Cardiac muscle cell (in vitro differentiated cells and primary cell): Measurements from ENCODE around the gene UBL3. TPM values are rescaled to one million over a fixed set of nuclear protein-coding genes. Genes with fewer than 3 reads are reported as not detected.

Experiments
- DNase-seq, 2 donors: peaks; one replicate each; pipeline versions ENCODE4 v3.0.0 to v3.0.0-alpha.2; 2010 to 2017; ENCODE audit warnings: low read depth in 1 of 2, low spot score in 1 of 2
- H3K27ac ChIP-seq: fragments of 200-600 bp; sonication (generic); 2 replicates; pipeline ENCODE4 v1.5.1; 2016
- H3K27me3 ChIP-seq: fragments of 200-600 bp; sonication (generic); 2 replicates; pipeline ENCODE4 v1.6.0; 2016; ENCODE audit warnings: control low read depth
- H3K36me3 ChIP-seq: fragments of 200-600 bp; sonication (generic); 2 replicates; pipeline ENCODE4 v1.5.1; 2016; ENCODE audit warnings: control low read depth
- H3K4me1 ChIP-seq: fragments of 200-600 bp; sonication (generic); 2 replicates; pipeline ENCODE4 v1.8.1; 2017; ENCODE audit warnings: low read depth, mild to moderate bottlenecking, mixed run types
- H3K4me3 ChIP-seq: fragments of 200-600 bp; sonication (generic); 2 replicates; pipeline ENCODE4 v1.5.1; 2016; ENCODE audit warnings: mild to moderate bottlenecking
- H3K9me3 ChIP-seq: fragments of 200-600 bp; sonication (generic); 2 replicates; pipeline ENCODE4 v1.5.1; 2017; ENCODE audit warnings: low read depth, mild to moderate bottlenecking, control low read depth
- CTCF ChIP-seq: IDR thresholded peaks from 2 replicates; pipeline ENCODE4 v1.5.1; 2012; ENCODE audit warnings: low read depth, mild to moderate bottlenecking, low read length
- polyA plus RNA-seq: library from polyadenylated mRNA; unstranded; fragments of >200 nt; fragmentation: Nextera tagmentation; extraction: Ambion mirVana; gene quantifications from 2 replicates; pipeline ENCODE4 v1.2.1, GENCODE V29; 2016
- total RNA-seq: library from RNA; depleted of rRNA; stranded (reverse); fragments of >200 nt; gene quantifications from 2 replicates; pipeline ENCODE4 v1.2.3, GENCODE V29; 2016

UBL3 gene
- total and polyA plus RNA-seq, 2 experiments from 2014 or later: 16.3 to 19.2 TPM

- DNase-seq: no peak
- no peaks in the 10 kb centered on the region for H3K36me3 ChIP-seq
- H3K27me3 ChIP-seq: no peaks in the 10 kb centered on the region
- H3K27ac ChIP-seq: no peak overlapping the region
- no peaks in the 10 kb centered on the region for H3K4me1 ChIP-seq
- no peak overlapping the region for H3K4me3 ChIP-seq
- TF ChIP-seq CTCF: no peak
- no peaks in the 10 kb centered on the region for H3K9me3 ChIP-seq
These were observed 100.3 kb downstream of the UBL3 start for GRCh38 chr13:29750183-29750530.

- Histone ChIP-seq H3K4me3 (no peak overlapping the region), H3K27me3 (no peaks in the 10 kb centered on the region), H3K9me3 (no peaks in the 10 kb centered on the region), H3K27ac (no peak overlapping the region), H3K4me1 (no peaks in the 10 kb centered on the region), H3K36me3 (no peaks in the 10 kb centered on the region)
- no peak for TF ChIP-seq CTCF
- no peak for DNase-seq
These were observed 100.8 kb downstream of the UBL3 start for GRCh38 chr13:29749401-29750182.

GRCh38 chr13:29748097-29748496 is 102.3 kb downstream of the UBL3 start:
- Histone ChIP-seq H3K27me3 (no peaks in the 10 kb centered on the region), H3K27ac (no peak overlapping the region), H3K36me3 (no peaks in the 10 kb centered on the region), H3K9me3 (no peaks in the 10 kb centered on the region), H3K4me3 (no peak overlapping the region), H3K4me1 (no peaks in the 10 kb centered on the region)
- no peak for TF ChIP-seq CTCF
- no peak for DNase-seq

GRCh38 chr13:29746148-29746677 is 104.2 kb downstream of the UBL3 start:
- Histone ChIP-seq H3K4me3 (no peak overlapping the region), H3K36me3 (no peaks in the 10 kb centered on the region), H3K27me3 (no peaks in the 10 kb centered on the region), H3K4me1 (peaks cover 2% of the 10 kb centered on the region), H3K9me3 (no peaks in the 10 kb centered on the region), H3K27ac (no peak overlapping the region)
- DNase-seq: no peak
- no peak for TF ChIP-seq CTCF

GRCh38 chr13:29745704-29746103 is 104.7 kb downstream of the UBL3 start:
- Histone ChIP-seq H3K27me3 (no peaks in the 10 kb centered on the region), H3K36me3 (no peaks in the 10 kb centered on the region), H3K27ac (no peak overlapping the region), H3K9me3 (no peaks in the 10 kb centered on the region), H3K4me1 (peaks cover 2% of the 10 kb centered on the region), H3K4me3 (no peak overlapping the region)
- no peak for DNase-seq
- no peak for TF ChIP-seq CTCF
